Neuronal stem cell (in vitro differentiated cells): ENCODE data around the gene STAB1.
A peak's percentile ranks its signal among the peaks of the same experiment; 100 is the strongest.

Source experiments
- DNase-seq: peaks from one replicate; pipeline ENCODE4 v3.0.0-alpha.2; 2013; ENCODE audit warnings: low spot score
- H2AFZ ChIP-seq: one replicate; pipeline ENCODE4 v1.6.1; 2013; ENCODE audit warnings: mild to moderate bottlenecking, low read length, inconsistent platforms
- H2AK5ac ChIP-seq: 2 replicates; pipeline ENCODE4 v1.6.1; 2013; ENCODE audit warnings: low read depth, mild to moderate bottlenecking, inconsistent platforms, low read length, moderate library complexity, mixed read lengths
- H2BK120ac ChIP-seq: 2 replicates; pipeline ENCODE4 v1.6.1; 2013; ENCODE audit warnings: low read depth, mild to moderate bottlenecking, inconsistent platforms, low read length, moderate library complexity, mixed read lengths
- H2BK12ac ChIP-seq: one replicate; pipeline ENCODE4 v1.6.1; 2013; ENCODE audit warnings: low read length, inconsistent platforms
- H2BK15ac ChIP-seq: 2 replicates; pipeline ENCODE4 v1.6.1; 2013; ENCODE audit warnings: mild to moderate bottlenecking, low read length, inconsistent platforms, mixed read lengths
- H2BK5ac ChIP-seq: one replicate; pipeline ENCODE4 v1.6.1; 2013; ENCODE audit warnings: inconsistent platforms, mild to moderate bottlenecking, low read length, moderate library complexity
- H3K14ac ChIP-seq: one replicate; pipeline ENCODE4 v1.6.1; 2013; ENCODE audit warnings: low read length, inconsistent platforms
- H3K18ac ChIP-seq: 2 replicates; pipeline ENCODE4 v1.6.1; 2013; ENCODE audit warnings: low read length, inconsistent platforms
- H3K23ac ChIP-seq: 2 replicates; pipeline ENCODE4 v1.6.1; 2013; ENCODE audit warnings: low read depth, mild to moderate bottlenecking, mixed read lengths, low read length, inconsistent platforms; ENCODE audit not compliant: poor library complexity
- H3K27ac ChIP-seq: replicated peaks from 3 replicates; pipeline ENCODE4 v1.5.1; 2013; ENCODE audit warnings: low read length, inconsistent platforms
- H3K27me3 ChIP-seq, 3 experiments: 2 replicates each; pipeline ENCODE4 v1.6.1; 2013; ENCODE audit warnings: low read length in 3 of 3, mild to moderate bottlenecking in 2 of 3, inconsistent platforms in 1 of 3, low read depth in 1 of 3, mixed read lengths in 1 of 3, moderate library complexity in 1 of 3; ENCODE audit not compliant: control insufficient read depth in 3 of 3, insufficient read depth in 3 of 3
- H3K36me3 ChIP-seq, 2 donors: replicated peaks in 1 of 2; 2 replicates each; pipeline ENCODE4 v1.6.1; 2013; ENCODE audit warnings: low read length in 2 of 2; ENCODE audit not compliant: control insufficient read depth in 2 of 2, insufficient read depth in 2 of 2
- H3K4ac ChIP-seq: 2 replicates; pipeline ENCODE4 v1.6.1; 2013; ENCODE audit warnings: inconsistent platforms, mild to moderate bottlenecking, low read length, moderate library complexity
- H3K4me1 ChIP-seq, 2 donors: 1 replicate in 1 of 2; 2 replicates in 1 of 2; pipeline ENCODE4 v1.6.1; 2013; ENCODE audit warnings: low read length in 2 of 2, low read depth in 1 of 2; ENCODE audit not compliant: control insufficient read depth in 2 of 2, insufficient read depth in 1 of 2
- H3K4me2 ChIP-seq: one replicate; pipeline ENCODE4 v1.6.1; 2013; ENCODE audit warnings: mild to moderate bottlenecking, low read length, inconsistent platforms; ENCODE audit not compliant: insufficient read depth, poor library complexity, severe bottlenecking
- H3K4me3 ChIP-seq, 2 donors: 2 replicates each; pipeline ENCODE4 v1.5.1; 2013; ENCODE audit warnings: low read length in 2 of 2, mild to moderate bottlenecking in 2 of 2, inconsistent platforms in 1 of 2, moderate library complexity in 1 of 2
- H3K79me1 ChIP-seq: one replicate; pipeline ENCODE4 v1.6.1; 2013; ENCODE audit warnings: low read depth, mild to moderate bottlenecking, inconsistent platforms, low read length, moderate library complexity
- H3K9ac ChIP-seq: one replicate; pipeline ENCODE4 v1.6.1; 2013; ENCODE audit warnings: mild to moderate bottlenecking, low read depth, low read length, inconsistent platforms; ENCODE audit not compliant: poor library complexity
- H3K9me3 ChIP-seq, 2 donors: replicated peaks in 1 of 2; 2 replicates each; pipeline versions ENCODE3 to v1.6.1; 2013; ENCODE audit warnings: low read length in 2 of 2, mild to moderate bottlenecking in 2 of 2, inconsistent platforms in 1 of 2, low read depth in 1 of 2, mixed read lengths in 1 of 2, moderate library complexity in 1 of 2; ENCODE audit not compliant: control insufficient read depth in 2 of 2, insufficient read depth in 1 of 2
- H4K8ac ChIP-seq: one replicate; pipeline ENCODE4 v1.6.1; 2013; ENCODE audit warnings: low read depth, mild to moderate bottlenecking, inconsistent platforms, low read length, moderate library complexity
- H4K91ac ChIP-seq: one replicate; pipeline ENCODE4 v1.6.1; 2013; ENCODE audit warnings: low read length, low read depth, mild to moderate bottlenecking, inconsistent platforms; ENCODE audit not compliant: poor library complexity
- WGBS, 2 donors: extraction: QIAGEN DNeasy Blood & Tissue Kit; methylation state at CpG; one replicate each; pipeline ENCODE4 v1.1.7; 2013; ENCODE audit warnings: missing lambda C conversion rate in 2 of 2, mixed read lengths in 1 of 2; ENCODE audit not compliant: insufficient read length in 2 of 2, insufficient replicate concordance in 1 of 2; ENCODE audit errors: extremely low coverage in 2 of 2; 5-methylcytosine and 5-hydroxymethylcytosine counted together

The STAB1 gene

GRCh38 chr3:52512105-52512504, 17.0 kb downstream of the STAB1 start:
- no peak for DNase-seq
- Histone ChIP-seq H3K4ac (no peak overlapping the region), H3K36me3 (no peaks in the 10 kb centered on the region), H3K4me3 (no peak overlapping the region), H2BK120ac (no peak overlapping the region), H4K91ac (peak overlapping the region; percentile 53), H2BK15ac (no peak overlapping the region), H2AK5ac (peak overlapping the region; percentile 52), H2BK5ac (peak overlapping the region; percentile 48), H3K9me3 (no peaks in the 10 kb centered on the region), H3K4me1 (peaks cover 0 to 3% of the 10 kb centered on the region in 2 donors), H3K9ac (peak overlapping the region; percentile 77), H2AFZ (no peak overlapping the region), H4K8ac (no peak overlapping the region), H3K4me2 (no peak overlapping the region), H2BK12ac (peak overlapping the region; percentile 84), H3K23ac (no peak overlapping the region), H3K79me1 (no peaks in the 10 kb centered on the region), H3K14ac (no peak overlapping the region), H3K27ac (no peak overlapping the region), H3K18ac (peak overlapping the region; percentile 80), H3K27me3 (peaks cover 0 to 69% (median 0%) of the 10 kb centered on the region in 3 experiments)
- no CpG with 5 or more reads among the region's 8 CpGs for WGBS, 2 donors

- H3K27ac ChIP-seq: no peak overlapping the region
- H3K9me3 ChIP-seq: no peaks in the 10 kb centered on the region
- peak overlapping the region; percentile 76 for H3K18ac ChIP-seq
- peaks cover 0 to 1% of the 10 kb centered on the region in 2 donors for H3K4me1 ChIP-seq
- H4K91ac ChIP-seq: no peak overlapping the region
- peak overlapping the region; percentile 48 for H2BK5ac ChIP-seq
- no peak overlapping the region for H3K23ac ChIP-seq
- H4K8ac ChIP-seq: peak overlapping the region; percentile 82
- no peak overlapping the region for H2AFZ ChIP-seq
- WGBS, 2 donors: no CpG with 5 or more reads among the region's 17 CpGs
- H2BK15ac ChIP-seq: peak overlapping the region; percentile 67
- no peak for DNase-seq
- peak overlapping the region; percentile 78 for H3K9ac ChIP-seq
- H3K27me3 ChIP-seq: peaks cover 0 to 74% (median 2%) of the 10 kb centered on the region in 3 experiments
- peak overlapping the region; percentile 84 for H2AK5ac ChIP-seq
- H3K4me3 ChIP-seq: no peak overlapping the region
- no peaks in the 10 kb centered on the region for H3K79me1 ChIP-seq
- no peak overlapping the region for H3K4me2 ChIP-seq
- H2BK120ac ChIP-seq: no peak overlapping the region
- no peak overlapping the region for H2BK12ac ChIP-seq
- no peaks in the 10 kb centered on the region for H3K36me3 ChIP-seq
- no peak overlapping the region for H3K14ac ChIP-seq
- no peak overlapping the region for H3K4ac ChIP-seq
Measured at GRCh38 chr3:52512727-52513126, 17.6 kb downstream of the STAB1 start.

GRCh38 chr3:52513281-52513680, 18.1 kb downstream of the STAB1 start:
- Histone ChIP-seq H2AK5ac (peak overlapping the region; percentile 84), H3K27ac (no peak overlapping the region), H3K4me1 (peaks cover 0 to under 1% of the 10 kb centered on the region in 2 donors), H3K18ac (peak overlapping the region; percentile 64), H3K4ac (peak overlapping the region; percentile 84), H3K9ac (no peak overlapping the region), H3K4me3 (no peak overlapping the region), H4K91ac (no peak overlapping the region), H3K79me1 (no peaks in the 10 kb centered on the region), H3K27me3 (peaks cover 1 to 74% (median 8%) of the 10 kb centered on the region in 3 experiments), H3K36me3 (no peaks in the 10 kb centered on the region), H3K14ac (peak overlapping the region; percentile 71), H2AFZ (no peak overlapping the region), H2BK5ac (peak overlapping the region; percentile 75), H3K23ac (peak overlapping the region; percentile 91), H2BK15ac (no peak overlapping the region), H4K8ac (peak overlapping the region; percentile 17), H3K9me3 (no peaks in the 10 kb centered on the region), H2BK120ac (no peak overlapping the region), H2BK12ac (peak overlapping the region; percentile 58), H3K4me2 (no peak overlapping the region)
- no peak for DNase-seq
- WGBS, 2 donors: no CpG with 5 or more reads among the region's 7 CpGs

GRCh38 chr3:52514576-52514975, 19.4 kb downstream of the STAB1 start:
- Histone ChIP-seq H2BK12ac (no peak overlapping the region), H3K4me2 (no peak overlapping the region), H3K23ac (peak overlapping the region; percentile 51), H2AK5ac (peak overlapping the region; percentile 97), H3K27me3 (peaks cover 2 to 69% (median 9%) of the 10 kb centered on the region in 3 experiments), H3K9ac (no peak overlapping the region), H2BK5ac (no peak overlapping the region), H4K8ac (no peak overlapping the region), H3K36me3 (no peaks in the 10 kb centered on the region), H3K27ac (no peak overlapping the region), H3K14ac (no peak overlapping the region), H3K9me3 (no peaks in the 10 kb centered on the region), H3K4me3 (no peak overlapping the region), H3K4me1 (peaks cover 0 to 6% of the 10 kb centered on the region in 2 donors), H2BK120ac (no peak overlapping the region), H4K91ac (no peak overlapping the region), H3K4ac (no peak overlapping the region), H3K18ac (peak overlapping the region; percentile 3), H2BK15ac (no peak overlapping the region), H3K79me1 (no peaks in the 10 kb centered on the region), H2AFZ (no peak overlapping the region)
- WGBS, 2 donors: no CpG with 5 or more reads among the region's 11 CpGs
- DNase-seq: no peak
